ENCODE results near the gene DLX2. TPM values are rescaled to one million over a fixed set of nuclear protein-coding genes. Genes with fewer than 3 reads are reported as not detected.

DLX2 gene
- total RNA-seq, 1 donor from 2014 or later: 9.7 TPM

DNA sequence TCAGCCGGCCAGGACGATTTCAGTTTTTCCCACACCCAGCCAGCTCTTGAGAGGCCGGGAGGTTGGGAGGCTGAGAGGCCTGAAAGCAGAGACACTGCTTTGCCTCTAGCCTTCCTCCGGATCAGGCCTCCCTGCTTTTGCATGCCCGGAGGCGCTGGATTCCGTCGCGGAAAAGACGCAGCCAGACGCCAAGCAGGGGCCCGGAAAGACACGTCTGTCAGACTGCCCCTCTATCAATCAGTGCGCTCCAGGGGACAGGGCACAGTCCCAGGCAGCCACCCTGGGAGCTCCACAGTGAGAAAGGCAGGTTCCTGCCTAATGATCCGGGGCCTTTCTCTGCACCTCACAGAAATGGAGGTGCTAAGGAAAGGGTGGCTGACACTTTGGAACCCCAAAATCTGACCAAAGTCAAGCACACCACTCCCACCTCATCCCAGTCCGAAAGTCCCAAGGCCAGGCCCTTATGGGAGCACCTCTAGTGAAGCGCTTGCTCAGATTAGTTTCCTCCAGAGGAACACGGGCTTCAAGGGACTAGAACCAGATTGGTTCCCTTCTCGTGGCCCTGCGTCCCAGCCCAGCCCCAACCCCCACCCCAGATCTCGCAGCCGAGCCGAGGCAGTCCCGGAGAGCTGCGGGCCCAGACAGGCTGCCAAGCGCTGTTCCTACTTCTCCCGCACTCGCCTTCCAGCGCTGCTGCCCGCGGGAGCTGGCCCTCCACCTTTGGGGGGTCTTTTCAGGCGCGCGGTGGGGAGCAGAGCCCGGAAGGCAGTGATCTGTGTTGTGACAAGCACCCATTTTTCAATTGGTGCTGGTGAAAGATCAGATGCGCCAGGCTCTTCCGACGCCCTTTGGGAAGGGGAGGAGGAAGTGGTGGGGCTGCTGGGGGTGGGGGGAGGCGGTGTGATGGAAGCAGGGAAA lies 12.4 kb downstream of the DLX2 start:
- H3K4me3 Mint-ChIP-seq: no peak overlapping the region
- TF ChIP-seq, protein P1, sequence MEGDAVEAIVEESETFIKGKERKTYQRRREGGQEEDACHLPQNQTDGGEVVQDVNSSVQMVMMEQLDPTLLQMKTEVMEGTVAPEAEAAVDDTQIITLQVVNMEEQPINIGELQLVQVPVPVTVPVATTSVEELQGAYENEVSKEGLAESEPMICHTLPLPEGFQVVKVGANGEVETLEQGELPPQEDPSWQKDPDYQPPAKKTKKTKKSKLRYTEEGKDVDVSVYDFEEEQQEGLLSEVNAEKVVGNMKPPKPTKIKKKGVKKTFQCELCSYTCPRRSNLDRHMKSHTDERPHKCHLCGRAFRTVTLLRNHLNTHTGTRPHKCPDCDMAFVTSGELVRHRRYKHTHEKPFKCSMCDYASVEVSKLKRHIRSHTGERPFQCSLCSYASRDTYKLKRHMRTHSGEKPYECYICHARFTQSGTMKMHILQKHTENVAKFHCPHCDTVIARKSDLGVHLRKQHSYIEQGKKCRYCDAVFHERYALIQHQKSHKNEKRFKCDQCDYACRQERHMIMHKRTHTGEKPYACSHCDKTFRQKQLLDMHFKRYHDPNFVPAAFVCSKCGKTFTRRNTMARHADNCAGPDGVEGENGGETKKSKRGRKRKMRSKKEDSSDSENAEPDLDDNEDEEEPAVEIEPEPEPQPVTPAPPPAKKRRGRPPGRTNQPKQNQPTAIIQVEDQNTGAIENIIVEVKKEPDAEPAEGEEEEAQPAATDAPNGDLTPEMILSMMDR (IDR thresholded peaks at IDR 0.05; ENCODE audit: unreplicated experiment): no peak
- H3K4me1 Mint-ChIP-seq: peaks cover 54% of the 10 kb centered on the region
- H3K9me3 Mint-ChIP-seq: no peaks in the 10 kb centered on the region
- H3K27ac Mint-ChIP-seq: no peak overlapping the region
- DNase-seq (ENCODE audit: low spot score in 2 of 2, unreplicated experiment in 2 of 2): no peak
- H3K36me3 Mint-ChIP-seq: peaks cover 8% of the 10 kb centered on the region
- peaks cover 90% of the 10 kb centered on the region for H3K27me3 Mint-ChIP-seq (ENCODE audit: low read depth)

DNA sequence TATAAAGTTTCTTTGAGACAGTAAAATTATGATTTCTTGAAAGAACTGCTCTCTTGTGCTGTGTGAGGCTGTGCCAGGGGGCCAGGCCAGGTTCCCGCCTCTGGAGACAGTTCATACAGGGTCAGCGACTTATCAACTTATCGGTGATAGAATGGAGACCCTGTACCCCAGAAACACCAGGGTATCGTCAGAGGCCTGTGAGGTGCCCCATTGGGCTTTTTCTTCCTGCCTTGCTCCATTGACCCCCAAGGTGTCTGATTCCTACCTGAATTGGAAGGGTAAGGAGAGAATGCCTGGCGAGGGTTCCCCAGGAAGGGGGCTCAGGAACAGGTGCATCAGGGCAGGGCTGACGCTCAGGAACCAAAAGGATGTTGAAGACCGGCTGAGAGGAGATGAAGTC lies 13.1 kb downstream of the DLX2 start:
- no peak overlapping the region for H3K27ac Mint-ChIP-seq

DNA sequence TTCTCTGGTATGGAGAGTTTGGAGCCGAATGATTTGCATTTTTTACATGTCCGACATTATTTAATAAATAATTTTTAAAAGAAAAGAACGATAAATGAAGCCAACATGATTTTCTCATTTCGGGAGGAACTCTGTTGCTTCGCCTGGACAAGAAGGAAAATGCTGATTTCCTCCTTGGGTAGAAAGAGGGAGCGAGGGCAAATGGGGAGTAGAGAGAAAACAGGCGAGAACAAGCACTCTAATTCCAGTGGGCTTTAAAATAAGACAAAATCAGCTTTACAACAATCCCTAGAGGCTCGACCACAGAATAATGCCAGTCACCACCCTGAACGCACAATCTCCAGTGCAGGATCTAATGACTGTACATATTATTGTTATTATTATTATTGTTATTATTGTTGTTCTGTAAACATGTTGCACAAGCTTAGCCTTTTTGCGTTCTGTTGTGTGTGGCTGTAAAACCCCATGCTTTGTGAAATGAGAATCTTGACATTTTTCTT lies 13.6 kb downstream of the DLX2 start:
- Mint-ChIP-seq H3K36me3 (peaks cover 8% of the 10 kb centered on the region), H3K9me3 (no peaks in the 10 kb centered on the region), H3K4me1 (peaks cover 59% of the 10 kb centered on the region), H3K27ac (no peak overlapping the region), H3K27me3 (ENCODE audit: low read depth) (peaks cover 95% of the 10 kb centered on the region), H3K4me3 (no peak overlapping the region)
- TF ChIP-seq, protein P1 (IDR thresholded peaks at IDR 0.05; ENCODE audit: unreplicated experiment): no peak
- no peak for DNase-seq (ENCODE audit: low spot score in 2 of 2, unreplicated experiment in 2 of 2)

More for the DNA sequence above, 13.1 kb downstream of the DLX2 start:
- Mint-ChIP-seq H3K4me1 (peaks cover 55% of the 10 kb centered on the region), H3K27me3 (ENCODE audit: low read depth) (peaks cover 92% of the 10 kb centered on the region), H3K9me3 (no peaks in the 10 kb centered on the region), H3K4me3 (no peak overlapping the region), H3K36me3 (peaks cover 8% of the 10 kb centered on the region)
- DNase-seq (ENCODE audit: low spot score in 2 of 2, unreplicated experiment in 2 of 2): no peak
- TF ChIP-seq, protein P1 (IDR thresholded peaks at IDR 0.05; ENCODE audit: unreplicated experiment): no peak

DNA sequence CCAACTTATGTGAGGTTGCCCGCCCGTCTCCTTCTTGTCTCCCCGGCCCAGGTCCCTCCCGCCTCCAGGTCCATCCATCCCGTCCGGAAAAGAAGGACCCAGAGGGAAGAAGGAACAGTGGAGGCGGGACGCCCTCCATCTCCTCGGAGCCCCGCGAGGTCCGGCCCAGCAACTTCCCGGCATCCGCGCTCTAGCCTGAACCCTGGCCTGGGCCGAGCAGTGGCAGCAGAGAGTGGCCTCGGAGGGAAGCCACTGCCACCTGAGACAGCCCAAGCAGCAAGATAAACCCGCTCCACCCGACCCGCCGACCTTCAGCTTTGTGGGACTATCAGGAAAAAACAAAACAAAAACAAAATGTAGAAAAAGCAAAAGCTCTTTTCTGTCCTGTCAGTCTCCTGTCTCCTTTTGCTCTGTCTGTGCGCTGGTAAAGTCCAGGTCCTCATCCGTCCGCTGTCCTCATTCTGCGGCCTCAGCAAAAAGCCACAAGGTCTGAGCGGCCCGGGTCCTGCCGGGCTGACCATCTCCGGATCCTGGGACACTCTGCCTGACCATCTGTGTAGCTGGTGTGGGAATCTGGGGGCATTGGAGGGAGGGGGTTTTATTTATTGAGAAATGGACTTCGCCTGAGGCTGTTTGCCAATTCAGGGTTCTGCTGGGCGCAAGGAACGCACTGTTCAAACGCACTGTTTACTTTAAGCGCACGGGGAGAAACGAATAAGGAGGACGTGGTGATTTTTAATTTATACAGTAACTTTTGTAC lies 14.3 kb downstream of the DLX2 start:
- TF ChIP-seq, protein P1 (IDR thresholded peaks at IDR 0.05; ENCODE audit: unreplicated experiment): no peak
- no peak for DNase-seq (ENCODE audit: low spot score in 2 of 2, unreplicated experiment in 2 of 2)
- Mint-ChIP-seq H3K4me3 (peak overlapping the region; percentile 91), H3K9me3 (no peaks in the 10 kb centered on the region), H3K36me3 (peaks cover 8% of the 10 kb centered on the region), H3K4me1 (peaks cover 60% of the 10 kb centered on the region), H3K27ac (peak overlapping the region; percentile 99), H3K27me3 (ENCODE audit: low read depth) (peaks cover 95% of the 10 kb centered on the region)

DNA sequence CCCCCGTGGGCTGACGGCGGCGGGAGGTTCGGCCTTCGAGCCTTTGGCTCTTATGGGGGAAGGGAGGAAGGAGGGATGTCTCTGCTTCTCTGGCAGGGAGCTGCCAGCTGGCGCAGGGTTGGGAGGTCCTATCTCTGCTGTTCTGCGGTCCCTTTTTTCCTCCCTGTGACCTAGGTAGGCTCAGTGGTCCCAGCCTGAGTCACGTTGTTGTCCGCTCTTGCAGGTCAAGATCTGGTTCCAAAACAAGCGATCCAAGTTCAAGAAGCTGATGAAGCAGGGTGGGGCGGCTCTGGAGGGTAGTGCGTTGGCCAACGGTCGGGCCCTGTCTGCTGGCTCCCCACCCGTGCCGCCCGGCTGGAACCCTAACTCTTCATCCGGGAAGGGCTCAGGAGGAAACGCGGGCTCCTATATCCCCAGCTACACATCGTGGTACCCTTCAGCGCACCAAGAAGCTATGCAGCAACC lies 14.9 kb downstream of the DLX2 start:
- peaks cover 8% of the 10 kb centered on the region for H3K36me3 Mint-ChIP-seq
- H3K27ac Mint-ChIP-seq: peak overlapping the region; percentile 99
- H3K4me3 Mint-ChIP-seq: peak overlapping the region; percentile 91
- TF ChIP-seq, protein P1 (IDR thresholded peaks at IDR 0.05; ENCODE audit: unreplicated experiment): no peak
- H3K27me3 Mint-ChIP-seq (ENCODE audit: low read depth): peaks cover 95% of the 10 kb centered on the region
- H3K4me1 Mint-ChIP-seq: peaks cover 57% of the 10 kb centered on the region
- no peak for DNase-seq (ENCODE audit: low spot score in 2 of 2, unreplicated experiment in 2 of 2)
- H3K9me3 Mint-ChIP-seq: no peaks in the 10 kb centered on the region

All from mesothelial cell of epicardium (in vitro differentiated cells).